HUES48 (cell line): ENCODE measurements around the gene URAD.

Source experiments
- H3K27ac ChIP-seq: one replicate; pipeline ENCODE4 v1.7.0; 2013; ENCODE audit warnings: low read depth, low read length, inconsistent platforms
- H3K27me3 ChIP-seq: 2 replicates; pipeline ENCODE4 v1.6.1; 2013; ENCODE audit warnings: mild to moderate bottlenecking, low read length; ENCODE audit not compliant: control insufficient read depth, insufficient read depth
- H3K36me3 ChIP-seq: 2 replicates; pipeline ENCODE4 v1.6.1; 2013; ENCODE audit warnings: low read length; ENCODE audit not compliant: control insufficient read depth, insufficient read depth
- H3K4me1 ChIP-seq: 2 replicates; pipeline ENCODE4 v1.6.1; 2013; ENCODE audit warnings: mild to moderate bottlenecking, low read length; ENCODE audit not compliant: control insufficient read depth, insufficient read depth
- H3K4me3 ChIP-seq: 2 replicates; pipeline ENCODE4 v1.5.1; 2013; ENCODE audit warnings: mild to moderate bottlenecking, low read depth, low read length
- H3K9ac ChIP-seq: 2 replicates; pipeline ENCODE4 v1.6.1; 2013; ENCODE audit warnings: mild to moderate bottlenecking, low read depth, low read length, moderate library complexity
- H3K9me3 ChIP-seq: 2 replicates; pipeline ENCODE4 v1.6.1; 2013; ENCODE audit warnings: low read length; ENCODE audit not compliant: control insufficient read depth, insufficient read depth

Gene URAD

GRCh38 chr13:27997904-27998522 lies 9.5 kb upstream of the URAD start:
- Histone ChIP-seq H3K9ac (no peak overlapping the region), H3K27me3 (no peaks in the 10 kb centered on the region), H3K9me3 (no peaks in the 10 kb centered on the region), H3K27ac (peak overlapping the region; percentile 21), H3K4me1 (no peaks in the 10 kb centered on the region), H3K4me3 (no peak overlapping the region), H3K36me3 (no peaks in the 10 kb centered on the region)

- H3K27me3 ChIP-seq, result peaks cover 18% of the 10 kb centered on the region
- no peak overlapping the region for H3K4me3 ChIP-seq
- H3K9ac ChIP-seq, result no peak overlapping the region
Measured at GRCh38 chr13:27991881-27992280, 3.4 kb upstream of the URAD start.

GRCh38 chr13:27985600-27985999 lies 2.9 kb downstream of the URAD start:
- Histone ChIP-seq H3K9me3 (no peaks in the 10 kb centered on the region), H3K27me3 (peaks cover 69% of the 10 kb centered on the region), H3K4me3 (no peak overlapping the region), H3K27ac (no peak overlapping the region), H3K9ac (no peak overlapping the region), H3K36me3 (no peaks in the 10 kb centered on the region), H3K4me1 (no peaks in the 10 kb centered on the region)

More at GRCh38 chr13:27991881-27992280, 3.4 kb upstream of the URAD start:
- Histone ChIP-seq H3K9me3 (no peaks in the 10 kb centered on the region), H3K27ac (no peak overlapping the region), H3K4me1 (no peaks in the 10 kb centered on the region), H3K36me3 (no peaks in the 10 kb centered on the region)

- H3K4me3 ChIP-seq, result no peak overlapping the region
- no peaks in the 10 kb centered on the region for H3K9me3 ChIP-seq
- no peak overlapping the region for H3K27ac ChIP-seq
- H3K27me3 ChIP-seq, result peaks cover 88% of the 10 kb centered on the region
- no peaks in the 10 kb centered on the region for H3K36me3 ChIP-seq
- H3K4me1 ChIP-seq, result 0 out of 2 replicates have a peak, but pooled peaks cover 8% of the 10 kb centered on the region
- no peak overlapping the region for H3K9ac ChIP-seq
Measured at GRCh38 chr13:27982361-27982760, 6.1 kb downstream of the URAD start.

- Histone ChIP-seq H3K9me3 (no peaks in the 10 kb centered on the region), H3K36me3 (no peaks in the 10 kb centered on the region), H3K27me3 (peaks cover 94% of the 10 kb centered on the region), H3K4me1 (0 out of 2 replicates have a peak, but pooled peaks cover 8% of the 10 kb centered on the region), H3K4me3 (no peak overlapping the region), H3K27ac (no peak overlapping the region), H3K9ac (no peak overlapping the region)
Measured at GRCh38 chr13:27981006-27981708, 7.3 kb downstream of the URAD start.

- H3K9me3 ChIP-seq, result no peaks in the 10 kb centered on the region
- H3K27me3 ChIP-seq, result peaks cover 95% of the 10 kb centered on the region
- no peak overlapping the region for H3K9ac ChIP-seq
- 0 out of 2 replicates have a peak, but pooled peaks cover 8% of the 10 kb centered on the region for H3K4me1 ChIP-seq
- H3K27ac ChIP-seq, result no peak overlapping the region
- H3K36me3 ChIP-seq, result no peaks in the 10 kb centered on the region
- H3K4me3 ChIP-seq, result no peak overlapping the region
Measured at GRCh38 chr13:27980280-27980998, 8.1 kb downstream of the URAD start.

GRCh38 chr13:27979765-27980279 lies 8.7 kb downstream of the URAD start:
- H3K4me1 ChIP-seq, result 0 out of 2 replicates have a peak, but pooled peaks cover 8% of the 10 kb centered on the region
- no peaks in the 10 kb centered on the region for H3K9me3 ChIP-seq
- H3K27me3 ChIP-seq, result peaks cover 95% of the 10 kb centered on the region
- H3K4me3 ChIP-seq, result no peak overlapping the region
- no peak overlapping the region for H3K27ac ChIP-seq
- H3K9ac ChIP-seq, result no peak overlapping the region
- H3K36me3 ChIP-seq, result no peaks in the 10 kb centered on the region

- Histone ChIP-seq H3K9ac (no peak overlapping the region), H3K27ac (no peak overlapping the region), H3K9me3 (peaks cover 4% of the 10 kb centered on the region; the same call in 1 of the 2 replicates), H3K4me1 (0 out of 2 replicates have a peak, but pooled peaks cover 8% of the 10 kb centered on the region), H3K27me3 (peaks cover 100% of the 10 kb centered on the region), H3K4me3 (no peak overlapping the region), H3K36me3 (no peaks in the 10 kb centered on the region)
Measured at GRCh38 chr13:27979001-27979643, 9.4 kb downstream of the URAD start.

- H3K27me3 ChIP-seq, result peaks cover 100% of the 10 kb centered on the region
- peaks cover 4% of the 10 kb centered on the region; the same call in 1 of the 2 replicates for H3K9me3 ChIP-seq
- H3K4me1 ChIP-seq, result 0 out of 2 replicates have a peak, but pooled peaks cover 8% of the 10 kb centered on the region
- no peak overlapping the region for H3K9ac ChIP-seq
- no peak overlapping the region for H3K27ac ChIP-seq
- H3K4me3 ChIP-seq, result no peak overlapping the region
- no peaks in the 10 kb centered on the region for H3K36me3 ChIP-seq
Measured at GRCh38 chr13:27978301-27978968, 10.1 kb downstream of the URAD start.
